H9 (cell line): ENCODE measurements around the gene GRIK4. TPM values are rescaled to one million over a fixed set of nuclear protein-coding genes. Genes with fewer than 3 reads are reported as not detected.

ENCODE experiments used
- DNase-seq: peaks from one replicate; pipeline ENCODE4 v3.0.0-alpha.2; 2017
- H2AFZ ChIP-seq: one replicate; pipeline ENCODE4 v1.6.1; 2013; ENCODE audit warnings: mild to moderate bottlenecking, low read length, control low read depth, moderate library complexity
- H2AK5ac ChIP-seq: 2 replicates; pipeline ENCODE4 v1.6.1; 2013; ENCODE audit warnings: low read length, control low read depth, mixed read lengths; ENCODE audit not compliant: insufficient read length
- H2BK120ac ChIP-seq: one replicate; pipeline ENCODE4 v1.6.1; 2013; ENCODE audit warnings: low read depth, mild to moderate bottlenecking, low read length, control low read depth, inconsistent platforms; ENCODE audit not compliant: poor library complexity, severe bottlenecking
- H2BK12ac ChIP-seq: 2 replicates; pipeline ENCODE4 v1.6.1; 2013; ENCODE audit warnings: low read length, control low read depth, mixed read lengths, low read depth; ENCODE audit not compliant: insufficient read length
- H2BK15ac ChIP-seq: 2 replicates; pipeline ENCODE4 v1.6.1; 2013; ENCODE audit warnings: low read depth, low read length, control low read depth
- H2BK20ac ChIP-seq: one replicate; pipeline ENCODE4 v1.6.1; 2013; ENCODE audit warnings: low read depth, mild to moderate bottlenecking, low read length, control low read depth, inconsistent platforms; ENCODE audit not compliant: poor library complexity, severe bottlenecking
- H2BK5ac ChIP-seq: 2 replicates; pipeline ENCODE4 v1.6.1; 2013; ENCODE audit warnings: low read length, control low read depth, mixed read lengths; ENCODE audit not compliant: insufficient read length
- H3K14ac ChIP-seq: 2 replicates; pipeline ENCODE4 v1.6.1; 2013; ENCODE audit warnings: low read length, control low read depth; ENCODE audit not compliant: insufficient read depth
- H3K18ac ChIP-seq: 2 replicates; pipeline ENCODE4 v1.6.1; 2013; ENCODE audit warnings: low read depth, mild to moderate bottlenecking, mixed read lengths, low read length, control low read depth; ENCODE audit not compliant: insufficient read length
- H3K23ac ChIP-seq: 2 replicates; pipeline ENCODE4 v1.6.1; 2013; ENCODE audit warnings: low read length, control low read depth, mixed read lengths, low read depth; ENCODE audit not compliant: insufficient read length
- H3K23me2 ChIP-seq: 2 replicates; pipeline ENCODE4 v1.6.1; 2013; ENCODE audit warnings: low read depth, mild to moderate bottlenecking, mixed read lengths, low read length, control low read depth; ENCODE audit not compliant: insufficient read length, poor library complexity, severe bottlenecking
- H3K27ac ChIP-seq: 2 replicates; pipeline ENCODE4 v1.5.1; 2013; ENCODE audit warnings: low read length, control low read depth, mixed read lengths, low read depth; ENCODE audit not compliant: insufficient read length
- H3K27me3 ChIP-seq: 2 replicates; pipeline ENCODE4 v1.6.1; 2013; ENCODE audit warnings: low read length, control low read depth, inconsistent platforms; ENCODE audit not compliant: insufficient read depth
- H3K4ac ChIP-seq: 2 replicates; pipeline ENCODE4 v1.6.1; 2013; ENCODE audit warnings: low read depth, mild to moderate bottlenecking, control low read depth, inconsistent platforms, low read length, moderate library complexity
- H3K4me1 ChIP-seq: 2 replicates; pipeline ENCODE4 v1.6.1; 2013; ENCODE audit warnings: low read length, control low read depth, inconsistent platforms; ENCODE audit not compliant: insufficient read depth
- H3K4me2 ChIP-seq: 2 replicates; pipeline ENCODE4 v1.6.1; 2013; ENCODE audit warnings: low read length, control low read depth, mixed read lengths; ENCODE audit not compliant: insufficient read length, insufficient read depth
- H3K56ac ChIP-seq: 2 replicates; pipeline ENCODE4 v1.6.1; 2013; ENCODE audit warnings: low read depth, mild to moderate bottlenecking, mixed read lengths, low read length, control low read depth; ENCODE audit not compliant: insufficient read length
- H3K79me1 ChIP-seq: 2 replicates; pipeline ENCODE4 v1.6.1; 2013; ENCODE audit warnings: low read depth, mild to moderate bottlenecking, moderate library complexity, low read length, control low read depth, inconsistent platforms; ENCODE audit not compliant: insufficient read depth, poor library complexity, severe bottlenecking
- H3K79me2 ChIP-seq: 2 replicates; pipeline ENCODE4 v1.6.1; 2013; ENCODE audit warnings: low read length, control low read depth, inconsistent platforms; ENCODE audit not compliant: insufficient read depth
- H3K9ac ChIP-seq: 2 replicates; pipeline ENCODE4 v1.6.1; 2013; ENCODE audit warnings: low read length, control low read depth, mixed read lengths; ENCODE audit not compliant: insufficient read length; ENCODE audit errors: extremely low read depth
- H3K9me3 ChIP-seq: one replicate; pipeline ENCODE4 v1.6.1; 2013; ENCODE audit warnings: low read depth, low read length, inconsistent platforms; ENCODE audit not compliant: control insufficient read depth
- H3T11ph ChIP-seq: one replicate; pipeline ENCODE4 v1.6.1; 2013; ENCODE audit warnings: mild to moderate bottlenecking, low read length, control low read depth, inconsistent platforms
- H4K20me1 ChIP-seq: one replicate; pipeline ENCODE4 v1.6.1; 2013; ENCODE audit not compliant: control insufficient read depth, insufficient read length, insufficient read depth
- H4K5ac ChIP-seq: 2 replicates; pipeline ENCODE4 v1.6.1; 2013; ENCODE audit warnings: low read depth, mild to moderate bottlenecking, mixed read lengths, low read length, control low read depth; ENCODE audit not compliant: insufficient read length
- H4K8ac ChIP-seq: replicated peaks from 2 replicates; pipeline ENCODE4 v1.6.1; 2013; ENCODE audit warnings: low read length, control low read depth, mixed read lengths, low read depth; ENCODE audit not compliant: insufficient read length
- H4K91ac ChIP-seq: 2 replicates; pipeline ENCODE4 v1.6.1; 2013; ENCODE audit warnings: low read depth, mild to moderate bottlenecking, moderate library complexity, mixed read lengths, low read length, control low read depth; ENCODE audit not compliant: insufficient read length
- H3K27ac Mint-ChIP-seq, 3 experiments: 2 replicates in 2 of 3; 3 replicates in 1 of 3; pipeline ENCODE4 v1.8.0; 2020 to 2021; ENCODE audit warnings: mixed read lengths in 3 of 3, mild to moderate bottlenecking in 1 of 3, moderate library complexity in 1 of 3
- H3K27me3 Mint-ChIP-seq: 2 replicates; pipeline ENCODE4 v1.8.0; 2021; ENCODE audit warnings: low read depth, mild to moderate bottlenecking, moderate library complexity, mixed read lengths
- H3K36me3 Mint-ChIP-seq, 3 experiments: 2 replicates in 2 of 3; 3 replicates in 1 of 3; pipeline ENCODE4 v1.8.0; 2020 to 2021; ENCODE audit warnings: low read depth in 3 of 3, mixed read lengths in 3 of 3; ENCODE audit not compliant: insufficient read depth in 1 of 3
- H3K4me1 Mint-ChIP-seq, 2 experiments: 2 replicates each; pipeline ENCODE4 v1.8.0; 2020; ENCODE audit warnings: mixed read lengths in 2 of 2
- H3K4me3 Mint-ChIP-seq, 2 experiments: 2 replicates in 1 of 2; 3 replicates in 1 of 2; pipeline ENCODE4 v1.8.0; 2020 to 2021; ENCODE audit warnings: mild to moderate bottlenecking in 2 of 2, mixed read lengths in 2 of 2, moderate library complexity in 1 of 2
- H3K9me3 Mint-ChIP-seq, 2 experiments: 2 replicates in 1 of 2; 3 replicates in 1 of 2; pipeline ENCODE4 v1.8.0; 2020; ENCODE audit warnings: mild to moderate bottlenecking in 2 of 2, mixed read lengths in 2 of 2, moderate library complexity in 1 of 2
- CTCF ChIP-seq: fragments of 200-600 bp; sonication (generic); conservative IDR thresholded peaks from 3 replicates; pipeline ENCODE4 v1.8.0; 2021; ENCODE audit warnings: antibody characterized with exemption, mild to moderate bottlenecking
- WGBS: extraction: QIAGEN DNeasy Blood & Tissue Kit; methylation state at CpG from one replicate; pipeline ENCODE4 v1.1.7; 2013; ENCODE audit warnings: missing lambda C conversion rate, low lambda C conversion rate, mixed read lengths; ENCODE audit not compliant: insufficient read length; ENCODE audit errors: extremely low coverage; 5-methylcytosine and 5-hydroxymethylcytosine counted together
- total RNA-seq: library from RNA; stranded (reverse); gene quantifications from 2 replicates; pipeline ENCODE4 v1.2.1, GENCODE V29; 2021

The GRIK4 gene
- total RNA-seq, 1 experiment from 2014 or later: 2.3 TPM

GRCh38 chr11:120775986-120776951 lies 264.7 kb downstream of the GRIK4 start:
- TF ChIP-seq CTCF: no peak
- Histone ChIP-seq H3K79me1 (no peaks in the 10 kb centered on the region), H3K79me2 (no peaks in the 10 kb centered on the region), H2BK120ac (no peak overlapping the region), H2BK15ac (no peak overlapping the region), H3K14ac (peak overlapping the region; percentile 16; the same call in 1 of the 2 replicates), H2BK5ac (no peak overlapping the region), H3K27ac (no peak overlapping the region), H3K23ac (no peak overlapping the region), H4K8ac (no peak overlapping the region), H3K9me3 (no peaks in the 10 kb centered on the region), H3K56ac (no peak overlapping the region), H4K91ac (no peak overlapping the region), H2BK20ac (no peak overlapping the region), H2AFZ (no peak overlapping the region), H4K5ac (no peak overlapping the region), H3K23me2 (no peaks in the 10 kb centered on the region), H2BK12ac (no peak overlapping the region), H3K18ac (no peak overlapping the region), H3K4ac (no peak overlapping the region), H3K27me3 (no peaks in the 10 kb centered on the region), H3T11ph (no peak overlapping the region), H4K20me1 (no peaks in the 10 kb centered on the region), H3K9ac (no peak overlapping the region), H3K4me1 (peaks cover 12% of the 10 kb centered on the region; the same call in 1 of the 2 replicates), H3K4me2 (no peak overlapping the region), H2AK5ac (no peak overlapping the region)
- Mint-ChIP-seq H3K27me3 (peaks cover 1% of the 10 kb centered on the region; the same call in 1 of the 2 replicates), H3K9me3 (peaks cover 12 to 13% of the 10 kb centered on the region in 2 experiments), H3K27ac (peak overlapping the region; percentile 68 to 81 (median 79); a peak in 6 of 7 replicates), H3K4me3 (no peak overlapping the region), H3K36me3 (peaks cover 9 to 25% (median 12%) of the 10 kb centered on the region in 3 experiments), H3K4me1 (peaks cover 59 to 64% of the 10 kb centered on the region in 2 experiments)
- DNase-seq: peak; percentile 66
- no CpG with 5 or more reads among the region's 17 CpGs for WGBS
